ENCODE data around the gene C7orf33. TPM values are rescaled to one million over a fixed set of nuclear protein-coding genes. Genes with fewer than 3 reads are reported as not detected.

Gene C7orf33
- total RNA-seq, 2 experiments from 2014 or later: not detected

DNA sequence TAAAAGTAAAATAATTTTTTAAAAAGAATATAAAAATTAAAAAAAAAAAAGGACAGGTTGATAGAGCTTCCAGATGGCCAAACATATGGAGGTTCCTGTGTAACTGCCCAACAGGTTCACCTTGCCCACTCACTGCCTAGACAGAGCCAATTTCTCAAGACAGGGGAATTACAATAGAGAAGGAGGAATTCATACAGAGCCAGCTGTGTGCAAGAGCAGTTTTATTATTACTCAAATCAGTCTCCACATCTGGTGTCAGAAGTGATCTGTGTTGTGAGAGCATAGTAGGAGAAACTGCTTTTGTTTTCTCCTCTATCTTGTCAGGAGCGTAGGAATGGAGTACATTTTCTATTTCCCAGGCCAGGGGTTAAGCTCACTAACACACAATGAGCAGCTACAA, 31.0 kb downstream of the C7orf33 start:
- H3K27ac Mint-ChIP-seq: no peak overlapping the region

GRCh38 chr7:148622887-148623585, 32.5 kb downstream of the C7orf33 start:
- Mint-ChIP-seq H3K27ac (no peak overlapping the region), H3K4me1 (peaks cover 24% of the 10 kb centered on the region)
- CTCF ChIA-PET: interaction anchor here (0.6 to 1.3 kb wide), 2 partner anchors 11 to 461 kb away, joined by 4 to 6 read pairs; no protein-coding TSS in a partner anchor

More for the DNA sequence above, 31.0 kb downstream of the C7orf33 start:
- Mint-ChIP-seq H3K4me1 (peaks cover 14% of the 10 kb centered on the region), H3K4me3 (no peak overlapping the region), H3K36me3 (ENCODE audit: low read depth) (peaks cover 7% of the 10 kb centered on the region), H3K9me3 (peaks cover 16% of the 10 kb centered on the region), H3K27me3 (peaks cover 33% of the 10 kb centered on the region)
- no peak for DNase-seq
- ChIA-PET POLR2A (no interaction called here), CTCF (no interaction called here)

DNA sequence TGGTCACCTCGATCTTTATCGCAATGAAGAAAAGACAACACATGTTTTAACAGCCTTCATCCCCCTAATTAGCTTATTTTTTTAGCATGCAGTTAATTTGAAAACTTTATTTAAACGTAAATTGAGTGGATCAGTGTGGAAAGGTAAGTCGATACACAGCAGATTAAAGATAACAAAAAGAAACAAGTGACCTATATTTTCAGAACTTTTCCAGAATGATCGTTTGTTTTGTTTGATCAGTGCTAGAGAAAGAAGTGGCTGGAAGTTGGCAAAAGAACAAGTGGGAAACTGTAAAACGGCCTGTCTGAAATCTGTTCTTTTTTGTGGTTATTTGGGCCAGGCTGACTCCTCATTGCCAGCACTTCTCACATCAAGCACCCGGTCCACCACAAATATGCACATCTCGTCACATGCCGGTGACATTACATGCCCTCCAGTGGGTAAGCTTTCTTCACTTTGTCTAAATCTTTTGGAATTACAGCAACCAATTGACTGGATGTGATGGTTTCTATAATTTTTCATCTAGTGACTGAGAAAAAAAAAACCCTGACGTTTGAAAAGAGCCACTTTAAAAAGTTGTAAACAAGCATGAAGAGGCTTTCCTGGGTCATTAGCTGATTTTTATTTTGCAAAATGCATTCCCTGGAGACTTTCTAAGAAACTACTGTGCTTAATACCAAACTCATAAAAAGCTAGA, 33.2 kb downstream of the C7orf33 start:
- H3K27ac Mint-ChIP-seq: no peak overlapping the region
- DNase-seq: no peak
- no peaks in the 10 kb centered on the region for H3K36me3 Mint-ChIP-seq (ENCODE audit: low read depth)
- H3K27me3 Mint-ChIP-seq: peaks cover 33% of the 10 kb centered on the region
- ChIA-PET POLR2A (interaction anchor here (0.8 kb wide), 1 partner anchor 76 kb away, joined by 3 read pairs; no protein-coding TSS in a partner anchor), CTCF (interaction anchor here (1.3 to 1.8 kb wide), 2 partner anchors 10 to 49 kb away, joined by 4 to 12 read pairs; no protein-coding TSS in a partner anchor)
- H3K4me3 Mint-ChIP-seq: no peak overlapping the region
- peaks cover 31% of the 10 kb centered on the region for H3K4me1 Mint-ChIP-seq
- peaks cover 2% of the 10 kb centered on the region for H3K9me3 Mint-ChIP-seq

More at GRCh38 chr7:148622887-148623585, 32.5 kb downstream of the C7orf33 start:
- no peak for DNase-seq
- POLR2A ChIA-PET: no interaction called here
- H3K4me3 Mint-ChIP-seq: no peak overlapping the region
- peaks cover 9% of the 10 kb centered on the region for H3K9me3 Mint-ChIP-seq
- peaks cover 5% of the 10 kb centered on the region for H3K36me3 Mint-ChIP-seq (ENCODE audit: low read depth)
- H3K27me3 Mint-ChIP-seq: peaks cover 35% of the 10 kb centered on the region

GRCh38 chr7:148624735-148625134, 34.2 kb downstream of the C7orf33 start:
- no peak for DNase-seq
- Mint-ChIP-seq H3K27ac (no peak overlapping the region), H3K36me3 (ENCODE audit: low read depth) (no peaks in the 10 kb centered on the region), H3K9me3 (no peaks in the 10 kb centered on the region), H3K4me3 (no peak overlapping the region), H3K4me1 (peaks cover 37% of the 10 kb centered on the region), H3K27me3 (peaks cover 30% of the 10 kb centered on the region)
- ChIA-PET POLR2A (no interaction called here), CTCF (interaction anchor here (1.8 kb wide), 1 partner anchor 50 kb away, joined by 12 read pairs; no protein-coding TSS in a partner anchor)

GRCh38 chr7:148625342-148625741, 34.8 kb downstream of the C7orf33 start:
- H3K27ac Mint-ChIP-seq: no peak overlapping the region
- ChIA-PET CTCF (interaction anchor here (1.0 to 1.8 kb wide), 2 partner anchors 50 to 440 kb away, joined by 5 to 12 read pairs; no protein-coding TSS in a partner anchor), POLR2A (no interaction called here)
- peaks cover 39% of the 10 kb centered on the region for H3K4me1 Mint-ChIP-seq
- no peak overlapping the region for H3K4me3 Mint-ChIP-seq
- no peak for DNase-seq
- no peaks in the 10 kb centered on the region for H3K36me3 Mint-ChIP-seq (ENCODE audit: low read depth)
- H3K9me3 Mint-ChIP-seq: no peaks in the 10 kb centered on the region
- peaks cover 35% of the 10 kb centered on the region for H3K27me3 Mint-ChIP-seq

DNA sequence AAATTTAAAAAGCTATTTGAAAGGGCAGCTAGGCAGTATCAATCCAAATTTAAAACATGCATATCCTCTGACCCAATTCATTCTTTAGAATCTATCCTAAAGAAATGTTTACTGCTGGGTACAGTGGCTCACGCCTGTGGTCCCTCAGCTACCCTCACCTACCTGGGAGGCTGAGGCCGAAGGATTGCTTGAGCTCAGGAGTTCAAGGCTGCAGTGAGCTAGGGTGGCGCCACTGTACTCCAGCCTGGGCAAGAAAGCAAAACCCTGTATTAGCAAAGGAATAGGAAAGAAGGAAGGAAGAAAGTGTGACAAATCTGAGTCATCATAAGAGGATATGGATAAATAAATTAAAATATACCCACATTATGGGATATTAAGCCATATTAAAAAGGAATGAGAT, 36.3 kb downstream of the C7orf33 start:
- no peaks in the 10 kb centered on the region for H3K36me3 Mint-ChIP-seq (ENCODE audit: low read depth)
- peaks cover 32% of the 10 kb centered on the region for H3K4me1 Mint-ChIP-seq
- CTCF ChIA-PET: interaction anchor here (0.9 kb wide), 1 partner anchor 13 kb away, joined by 3 read pairs; no protein-coding TSS in a partner anchor
- POLR2A ChIA-PET: interaction anchor here (1.1 kb wide), 1 partner anchor 74 kb away, joined by 3 read pairs; no protein-coding TSS in a partner anchor
- H3K4me3 Mint-ChIP-seq: no peak overlapping the region
- no peak for DNase-seq
- no peaks in the 10 kb centered on the region for H3K9me3 Mint-ChIP-seq
- H3K27ac Mint-ChIP-seq: no peak overlapping the region
- H3K27me3 Mint-ChIP-seq: peaks cover 28% of the 10 kb centered on the region

DNA sequence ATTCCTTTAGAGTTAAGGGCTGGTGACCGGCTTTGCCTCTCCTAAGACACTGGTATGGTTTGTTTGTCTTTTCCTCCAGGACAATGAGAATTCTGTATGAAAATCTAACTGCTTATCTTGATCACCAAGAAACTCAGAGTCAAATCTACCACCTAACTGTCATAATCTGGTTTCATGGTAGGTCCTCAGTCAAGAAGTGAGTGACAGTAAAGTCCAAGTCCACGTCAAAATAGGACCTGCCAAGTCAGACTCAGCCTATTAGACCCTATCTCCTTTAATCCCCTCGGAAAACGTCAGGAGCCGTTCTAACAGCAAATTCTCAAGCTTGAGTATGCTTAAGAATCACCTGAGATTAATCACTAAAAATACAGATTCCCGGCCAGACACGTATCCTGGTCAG, 37.4 kb downstream of the C7orf33 start:
- peaks cover under 1% of the 10 kb centered on the region for H3K36me3 Mint-ChIP-seq (ENCODE audit: low read depth)
- H3K27ac Mint-ChIP-seq: no peak overlapping the region
- ChIA-PET POLR2A (interaction anchor here (0.6 to 1.3 kb wide), 5 partner anchors 26 to 146 kb away, joined by 3 to 5 read pairs (median 3); partner anchors contain the start of gene CUL1), CTCF (interaction anchor here (0.7 kb wide), 1 partner anchor 50 kb away, joined by 3 read pairs; no protein-coding TSS in a partner anchor)
- H3K4me3 Mint-ChIP-seq: no peak overlapping the region
- no peaks in the 10 kb centered on the region for H3K9me3 Mint-ChIP-seq
- H3K4me1 Mint-ChIP-seq: peaks cover 40% of the 10 kb centered on the region
- no peak for DNase-seq
- peaks cover 28% of the 10 kb centered on the region for H3K27me3 Mint-ChIP-seq

DNA sequence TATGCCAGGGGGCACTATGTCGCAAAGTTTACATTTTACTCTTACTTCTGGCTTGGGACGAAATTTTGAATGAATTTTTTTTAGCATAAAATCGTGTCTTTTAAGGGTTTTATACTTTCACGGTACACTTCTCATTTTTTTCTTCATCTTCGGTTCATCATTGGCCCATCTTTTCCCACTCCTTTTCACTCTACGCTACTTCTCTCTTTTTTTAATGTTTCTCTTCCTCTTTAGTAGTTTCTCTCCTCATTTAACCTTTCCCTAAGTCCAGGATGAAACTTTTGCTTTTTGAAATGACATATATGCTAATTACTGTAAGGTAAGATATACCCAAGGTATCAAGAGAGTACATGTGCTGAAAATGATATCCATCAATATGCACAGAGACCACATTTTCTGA, 39.5 kb downstream of the C7orf33 start:
- ChIA-PET CTCF (no interaction called here), POLR2A (no interaction called here)
- no peak overlapping the region for H3K4me3 Mint-ChIP-seq
- H3K36me3 Mint-ChIP-seq (ENCODE audit: low read depth): peaks cover 4% of the 10 kb centered on the region
- no peak for DNase-seq
- peaks cover 42% of the 10 kb centered on the region for H3K4me1 Mint-ChIP-seq
- H3K9me3 Mint-ChIP-seq: peaks cover 5% of the 10 kb centered on the region
- no peak overlapping the region for H3K27ac Mint-ChIP-seq
- peaks cover 23% of the 10 kb centered on the region for H3K27me3 Mint-ChIP-seq

DNA sequence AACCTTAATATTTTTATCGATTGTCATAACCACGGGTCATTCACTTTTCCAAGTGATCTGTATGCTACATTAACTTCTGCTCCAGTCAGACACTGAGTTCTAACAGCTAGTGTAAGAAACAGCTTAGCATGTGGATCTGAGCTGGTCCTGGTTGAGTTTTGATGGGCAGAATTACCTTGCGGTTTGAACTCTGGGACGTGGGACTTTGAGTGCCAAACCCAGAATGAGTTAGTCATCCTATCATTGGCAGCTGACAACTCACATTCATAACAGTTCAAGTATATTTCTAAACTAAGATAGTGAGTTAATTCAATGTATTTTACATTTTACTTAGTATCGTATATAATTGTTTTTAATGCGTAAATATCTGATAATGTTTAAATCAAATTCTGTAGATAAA, 43.2 kb downstream of the C7orf33 start:
- no peak for DNase-seq

GRCh38 chr7:148637094-148637493, 46.5 kb downstream of the C7orf33 start:
- ChIA-PET POLR2A (no interaction called here), CTCF (no interaction called here)
- H3K4me3 Mint-ChIP-seq: no peak overlapping the region
- peaks cover 14% of the 10 kb centered on the region for H3K4me1 Mint-ChIP-seq
- peaks cover 4% of the 10 kb centered on the region for H3K36me3 Mint-ChIP-seq (ENCODE audit: low read depth)
- peaks cover 13% of the 10 kb centered on the region for H3K27me3 Mint-ChIP-seq
- H3K27ac Mint-ChIP-seq: no peak overlapping the region
- peaks cover 7% of the 10 kb centered on the region for H3K9me3 Mint-ChIP-seq
- no peak for DNase-seq

More for the DNA sequence above, 43.2 kb downstream of the C7orf33 start:
- ChIA-PET POLR2A (interaction anchor here (2.0 kb wide), 1 partner anchor 65 kb away, joined by 9 read pairs; the partner anchor contains the start of gene CUL1), CTCF (interaction anchor here (1.5 kb wide), 1 partner anchor 10 kb away, joined by 4 read pairs; no protein-coding TSS in a partner anchor)
- peaks cover 4% of the 10 kb centered on the region for H3K36me3 Mint-ChIP-seq (ENCODE audit: low read depth)
- H3K9me3 Mint-ChIP-seq: peaks cover 5% of the 10 kb centered on the region
- peaks cover 24% of the 10 kb centered on the region for H3K4me1 Mint-ChIP-seq
- H3K27ac Mint-ChIP-seq: no peak overlapping the region
- peaks cover 23% of the 10 kb centered on the region for H3K27me3 Mint-ChIP-seq
- no peak overlapping the region for H3K4me3 Mint-ChIP-seq

DNA sequence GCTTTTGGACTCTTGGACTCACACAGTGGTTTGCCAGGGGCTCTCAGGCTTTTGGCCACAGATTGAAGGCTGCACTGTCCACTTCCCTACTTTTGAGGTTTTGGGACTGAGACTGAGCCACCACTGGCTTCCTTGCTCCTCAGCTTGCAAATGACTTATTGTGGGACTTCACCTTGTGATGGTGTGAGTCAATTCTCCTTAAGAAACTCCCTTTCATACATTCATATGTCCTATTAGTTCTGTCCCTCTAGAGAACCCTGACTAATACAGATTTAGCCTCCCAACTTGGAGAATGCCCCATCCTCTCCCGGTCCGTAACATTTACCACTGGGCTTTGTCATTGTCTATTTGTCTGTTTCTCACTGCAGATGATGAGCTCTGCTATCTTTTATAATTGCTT, 55.3 kb downstream of the C7orf33 start:
- no peaks in the 10 kb centered on the region for H3K4me1 Mint-ChIP-seq
- DNase-seq: no peak
- no peak overlapping the region for H3K27ac Mint-ChIP-seq
- H3K9me3 Mint-ChIP-seq: no peaks in the 10 kb centered on the region
- H3K36me3 Mint-ChIP-seq (ENCODE audit: low read depth): no peaks in the 10 kb centered on the region
- H3K27me3 Mint-ChIP-seq: peaks cover 9% of the 10 kb centered on the region
- ChIA-PET POLR2A (no interaction called here), CTCF (no interaction called here)
- H3K4me3 Mint-ChIP-seq: no peak overlapping the region

- Mint-ChIP-seq H3K27me3 (peaks cover 16% of the 10 kb centered on the region), H3K27ac (no peak overlapping the region), H3K4me3 (no peak overlapping the region), H3K36me3 (ENCODE audit: low read depth) (no peaks in the 10 kb centered on the region), H3K9me3 (no peaks in the 10 kb centered on the region), H3K4me1 (no peaks in the 10 kb centered on the region)
- DNase-seq: no peak
- POLR2A ChIA-PET: no interaction called here
- CTCF ChIA-PET: no interaction called here
These were observed 59.8 kb downstream of the C7orf33 start for GRCh38 chr7:148650232-148650858.

DNA sequence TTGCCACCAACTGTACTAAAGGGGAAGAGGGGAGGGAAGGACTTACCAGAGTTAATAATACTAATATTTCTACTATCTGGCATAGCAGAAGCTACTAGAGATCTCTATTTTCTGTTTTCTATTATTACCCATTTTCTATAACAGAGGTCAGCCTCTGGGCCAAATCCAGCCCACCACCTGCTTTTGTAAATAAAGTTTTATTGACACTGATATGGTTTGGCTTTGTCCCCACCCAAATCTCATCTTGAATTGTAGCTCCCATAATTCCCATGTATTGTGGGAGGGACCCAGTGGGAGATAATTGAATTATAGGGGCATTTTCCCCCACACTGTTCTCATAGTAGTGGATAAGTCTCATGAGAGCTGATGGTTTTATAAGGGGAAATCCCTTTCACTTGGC, 62.2 kb downstream of the C7orf33 start:
- ChIA-PET POLR2A (no interaction called here), CTCF (interaction anchor here (1.2 kb wide), 1 partner anchor 69 kb away, joined by 4 read pairs; no protein-coding TSS in a partner anchor)
- H3K4me3 Mint-ChIP-seq: no peak overlapping the region
- H3K36me3 Mint-ChIP-seq (ENCODE audit: low read depth): no peaks in the 10 kb centered on the region
- H3K9me3 Mint-ChIP-seq: no peaks in the 10 kb centered on the region
- H3K4me1 Mint-ChIP-seq: no peaks in the 10 kb centered on the region
- peaks cover 15% of the 10 kb centered on the region for H3K27me3 Mint-ChIP-seq
- DNase-seq: no peak
- H3K27ac Mint-ChIP-seq: no peak overlapping the region
